NCI-H345 (cell line): Measurements from ENCODE around the gene GALNT2.

Experiments used
- DNase-seq: peaks from one replicate; lab custom pipeline; 2025; lab: John Stamatoyannopoulos, UW

The GALNT2 gene

GRCh38 chr1:230300322-230301301 lies 233.6 kb downstream of the GALNT2 start:
- DNase-seq: peak; percentile 61

GRCh38 chr1:230301322-230301721 lies 234.3 kb downstream of the GALNT2 start:
- DNase-seq: no peak

- peak; percentile 43 for DNase-seq
These were observed 234.8 kb downstream of the GALNT2 start for GRCh38 chr1:230301822-230302221.

GRCh38 chr1:230303069-230303468 lies 236.0 kb downstream of the GALNT2 start:
- DNase-seq: no peak

- DNase-seq: peak; percentile 76
These were observed 236.8 kb downstream of the GALNT2 start for GRCh38 chr1:230303822-230304221.

GRCh38 chr1:230306169-230306568 lies 239.1 kb downstream of the GALNT2 start:
- DNase-seq: no peak

GRCh38 chr1:230307213-230307612 lies 240.2 kb downstream of the GALNT2 start:
- no peak for DNase-seq

GRCh38 chr1:230308039-230308438 lies 241.0 kb downstream of the GALNT2 start:
- DNase-seq: no peak

- DNase-seq: no peak
These were observed 241.8 kb downstream of the GALNT2 start for GRCh38 chr1:230308821-230309220.

- no peak for DNase-seq
These were observed 242.7 kb downstream of the GALNT2 start for GRCh38 chr1:230309646-230310177.

GRCh38 chr1:230310381-230311163 lies 243.5 kb downstream of the GALNT2 start:
- peak; percentile 64 for DNase-seq

- no peak for DNase-seq
These were observed 245.6 kb downstream of the GALNT2 start for GRCh38 chr1:230312676-230313075.

GRCh38 chr1:230313453-230314141 lies 246.6 kb downstream of the GALNT2 start:
- no peak for DNase-seq

- no peak for DNase-seq
These were observed 247.1 kb downstream of the GALNT2 start for GRCh38 chr1:230314142-230314470.

- no peak for DNase-seq
These were observed 248.1 kb downstream of the GALNT2 start for GRCh38 chr1:230315099-230315498.

- no peak for DNase-seq
These were observed 250.1 kb downstream of the GALNT2 start for GRCh38 chr1:230316864-230317745.

GRCh38 chr1:230317823-230318819 lies 251.1 kb downstream of the GALNT2 start:
- DNase-seq: no peak

- no peak for DNase-seq
These were observed 252.1 kb downstream of the GALNT2 start for GRCh38 chr1:230319014-230319747.

- no peak for DNase-seq
These were observed 253.8 kb downstream of the GALNT2 start for GRCh38 chr1:230320804-230321203.
